HG03103 (cell line): ENCODE measurements around the gene RRAD.

ENCODE experiments used
- ATAC-seq: cut with Tn5 transposase; IDR thresholded peaks from one replicate; pipeline ENCODE4 v1.9.1; 2021; ENCODE audit warnings: low read depth; ENCODE audit not compliant: unreplicated experiment

Gene RRAD

GRCh38 chr16:66886914-66887313 lies 38.4 kb downstream of the RRAD start:
- ATAC-seq = no peak

GRCh38 chr16:66886321-66886720 lies 39.0 kb downstream of the RRAD start:
- no peak for ATAC-seq

- ATAC-seq = no peak
Observed at GRCh38 chr16:66885491-66885890, 39.8 kb downstream of the RRAD start.

- ATAC-seq = no peak
Observed at GRCh38 chr16:66882702-66883101, 42.6 kb downstream of the RRAD start.

- no peak for ATAC-seq
Observed at GRCh38 chr16:66881964-66882508, 43.3 kb downstream of the RRAD start.

GRCh38 chr16:66881560-66881959 lies 43.8 kb downstream of the RRAD start:
- no peak for ATAC-seq

- ATAC-seq = no peak
Observed at GRCh38 chr16:66881014-66881417, 44.3 kb downstream of the RRAD start.

GRCh38 chr16:66880288-66881013 lies 44.9 kb downstream of the RRAD start, which contains the start of gene PDP2:
Gene PDP2, plus strand, starts transcription at chr16:66880515. Its CDS starts 3,770 bp downstream, at chr16:66884285.
- peak; percentile 94 for ATAC-seq

GRCh38 chr16:66878067-66878466 lies 47.3 kb downstream of the RRAD start:
- ATAC-seq = no peak

GRCh38 chr16:66874079-66874775 lies 51.1 kb downstream of the RRAD start:
- no peak for ATAC-seq

- no peak for ATAC-seq
Observed at GRCh38 chr16:66873685-66874055, 51.7 kb downstream of the RRAD start.

- peak; percentile 91 for ATAC-seq
Observed at GRCh38 chr16:66872943-66873684, 52.2 kb downstream of the RRAD start.

- no peak for ATAC-seq
Observed at GRCh38 chr16:66872559-66872942, 52.8 kb downstream of the RRAD start.

- no peak for ATAC-seq
Observed at GRCh38 chr16:66871840-66872239, 53.5 kb downstream of the RRAD start.
